SK-N-SH treated with all-trans-retinoic acid at 6 μM for 48 hours (cell line): ENCODE measurements around the gene DIP2C.

Source experiments
- ATAC-seq: fragments of 200-7000 bp; cut with Tn5 transposase; 3 replicates; pipeline ENCODE4 v1.9.1; 2020; ENCODE audit warnings: mild to moderate bottlenecking, moderate library complexity
- ARNTL ChIP-seq: fragments of 450-650 bp; formaldehyde crosslinking; IDR thresholded peaks from 2 replicates; pipeline ENCODE4 v1.5.0; 2020; ENCODE audit warnings: low read depth, mild to moderate bottlenecking, moderate library complexity, borderline replicate concordance
- CREB5 ChIP-seq: fragments of 250-450 bp; sonication (Bioruptor Pico); IDR thresholded peaks from 2 replicates; pipeline ENCODE4 v1.5.1; 2020; ENCODE audit warnings: low read depth, mild to moderate bottlenecking, moderate library complexity
- CSDC2 ChIP-seq: fragments of 250-450 bp; sonication (Bioruptor Pico); IDR thresholded peaks from 2 replicates; pipeline ENCODE4 v1.5.0; 2020; ENCODE audit warnings: mild to moderate bottlenecking, moderate library complexity
- ESRRG ChIP-seq: fragments of 250-450 bp; sonication (Bioruptor Pico); IDR thresholded peaks from 2 replicates; pipeline ENCODE4 v1.6.1; 2021; ENCODE audit warnings: mild to moderate bottlenecking
- GLIS3 ChIP-seq: fragments of 250-450 bp; sonication (Bioruptor Pico); IDR thresholded peaks from 2 replicates; pipeline ENCODE4 v1.5.0; 2020; ENCODE audit warnings: mild to moderate bottlenecking, moderate library complexity
- ISL1 ChIP-seq: fragments of 250-450 bp; sonication (Bioruptor Pico); IDR thresholded peaks from 2 replicates; pipeline ENCODE4 v2.1.2; 2022; ENCODE audit warnings: mild to moderate bottlenecking, moderate library complexity
- OSR1 ChIP-seq: fragments of 250-450 bp; sonication (Bioruptor Pico); IDR thresholded peaks from 2 replicates; pipeline ENCODE4 v1.8.0; 2022; ENCODE audit warnings: moderate library complexity, mild to moderate bottlenecking, inconsistent platforms
- POU6F1 ChIP-seq: fragments of 250-450 bp; sonication (Bioruptor Pico); IDR thresholded peaks from 2 replicates; pipeline ENCODE4 v1.8.0; 2021; ENCODE audit warnings: low read depth, mild to moderate bottlenecking, moderate library complexity, borderline replicate concordance
- PPARA ChIP-seq: fragments of 250-450 bp; sonication (Bioruptor Pico); IDR thresholded peaks from 2 replicates; pipeline ENCODE4 v1.5.0; 2020; ENCODE audit warnings: mild to moderate bottlenecking, borderline replicate concordance
- RARB ChIP-seq: fragments of 250-450 bp; sonication (Bioruptor Pico); IDR thresholded peaks from 2 replicates; pipeline ENCODE4 v1.8.0; 2021; ENCODE audit warnings: mild to moderate bottlenecking, moderate library complexity
- SNAI2 ChIP-seq: fragments of 250-450 bp; sonication (Bioruptor Pico); IDR thresholded peaks from 2 replicates; pipeline ENCODE4 v1.5.0; 2020; ENCODE audit warnings: mild to moderate bottlenecking, moderate library complexity
- TCF4 ChIP-seq: fragments of 250-450 bp; sonication (Bioruptor Pico); IDR thresholded peaks from 2 replicates; pipeline ENCODE4 v1.8.0; 2021; ENCODE audit warnings: mild to moderate bottlenecking, moderate library complexity, borderline replicate concordance
- TOX ChIP-seq: fragments of 250-450 bp; sonication (Bioruptor Pico); IDR thresholded peaks from 2 replicates; pipeline ENCODE4 v1.8.0; 2021; ENCODE audit warnings: mild to moderate bottlenecking, moderate library complexity, borderline replicate concordance
- TSHZ2 ChIP-seq: fragments of 250-450 bp; sonication (Bioruptor Pico); IDR thresholded peaks from 2 replicates; pipeline ENCODE4 v1.5.0; 2020; ENCODE audit warnings: mild to moderate bottlenecking, moderate library complexity
- ZFP3 ChIP-seq: fragments of 250-450 bp; sonication (Bioruptor Pico); IDR thresholded peaks from 2 replicates; pipeline ENCODE4 v1.5.0; 2020; ENCODE audit warnings: mild to moderate bottlenecking, moderate library complexity
- ZFP30 ChIP-seq: fragments of 450-650 bp; formaldehyde crosslinking; IDR thresholded peaks from 2 replicates; pipeline ENCODE4 v1.5.0; 2022; ENCODE audit warnings: mild to moderate bottlenecking, moderate library complexity
- ZNF565 ChIP-seq: fragments of 450-650 bp; formaldehyde crosslinking; conservative IDR thresholded peaks from 2 replicates; pipeline ENCODE4 v1.5.0; 2020; ENCODE audit warnings: low read depth, mild to moderate bottlenecking, moderate library complexity
- ZNF8 ChIP-seq: fragments of 450-650 bp; formaldehyde crosslinking; IDR thresholded peaks from 2 replicates; pipeline ENCODE4 v1.5.0; 2020; ENCODE audit warnings: mild to moderate bottlenecking, moderate library complexity
- TF ChIP-seq, protein P1 (sequence below): fragments of 250-450 bp; sonication (Bioruptor Pico); IDR thresholded peaks from 2 replicates; pipeline ENCODE4 v1.5.1; 2021; ENCODE audit warnings: mild to moderate bottlenecking, moderate library complexity

Gene DIP2C

DNA sequence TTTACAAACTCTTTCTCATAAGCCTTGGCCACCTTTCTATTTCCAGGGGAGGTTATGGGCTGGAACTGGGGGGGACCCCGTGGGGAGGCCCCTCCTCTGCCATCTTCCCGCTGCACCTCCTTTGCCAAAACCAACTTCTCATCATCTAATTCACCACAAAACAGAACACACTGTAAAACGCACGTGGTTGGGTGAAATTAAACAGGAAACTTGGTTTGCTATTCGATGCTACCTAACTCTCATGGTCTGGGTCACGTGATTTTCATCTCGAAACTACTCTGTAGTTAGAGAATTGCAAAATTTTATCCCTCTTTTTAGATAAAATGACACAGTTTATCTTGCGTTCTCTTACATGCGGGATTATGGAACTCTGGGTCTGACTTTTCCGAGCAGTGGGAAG, 312.2 kb downstream of the DIP2C start (continued):
- no peak for TF ChIP-seq ARNTL (CRISPR knock-in tag)
- no peak for TF ChIP-seq ISL1
- no peak for TF ChIP-seq SNAI2

- TF ChIP-seq GLIS3, result no peak
- TF ChIP-seq CSDC2 (CRISPR knock-in tag), result no peak
- TF ChIP-seq ZFP3 (CRISPR knock-in tag), result no peak
- TF ChIP-seq PPARA (CRISPR knock-in tag), result no peak
- no peak for TF ChIP-seq SNAI2
- TF ChIP-seq ISL1, result no peak
- no peak for TF ChIP-seq TOX (CRISPR knock-in tag)
- TF ChIP-seq POU6F1, result no peak
- no peak for TF ChIP-seq TCF4 (CRISPR knock-in tag)
- TF ChIP-seq TSHZ2 (CRISPR knock-in tag), result no peak
- TF ChIP-seq ZNF8, result no peak
- no peak for ATAC-seq
These were observed 313.5 kb downstream of the DIP2C start for GRCh38 chr10:375815-376505.

GRCh38 chr10:374354-374753, 315.1 kb downstream of the DIP2C start:
- TF ChIP-seq ZNF8 (no peak), ARNTL (CRISPR knock-in tag) (no peak), SNAI2 (no peak), POU6F1 (no peak), RARB (CRISPR knock-in tag) (no peak), ZNF565 (CRISPR knock-in tag) (no peak), ZFP30 (no peak), CREB5 (CRISPR knock-in tag) (no peak), TOX (CRISPR knock-in tag) (no peak)
- no peak for ATAC-seq

DNA sequence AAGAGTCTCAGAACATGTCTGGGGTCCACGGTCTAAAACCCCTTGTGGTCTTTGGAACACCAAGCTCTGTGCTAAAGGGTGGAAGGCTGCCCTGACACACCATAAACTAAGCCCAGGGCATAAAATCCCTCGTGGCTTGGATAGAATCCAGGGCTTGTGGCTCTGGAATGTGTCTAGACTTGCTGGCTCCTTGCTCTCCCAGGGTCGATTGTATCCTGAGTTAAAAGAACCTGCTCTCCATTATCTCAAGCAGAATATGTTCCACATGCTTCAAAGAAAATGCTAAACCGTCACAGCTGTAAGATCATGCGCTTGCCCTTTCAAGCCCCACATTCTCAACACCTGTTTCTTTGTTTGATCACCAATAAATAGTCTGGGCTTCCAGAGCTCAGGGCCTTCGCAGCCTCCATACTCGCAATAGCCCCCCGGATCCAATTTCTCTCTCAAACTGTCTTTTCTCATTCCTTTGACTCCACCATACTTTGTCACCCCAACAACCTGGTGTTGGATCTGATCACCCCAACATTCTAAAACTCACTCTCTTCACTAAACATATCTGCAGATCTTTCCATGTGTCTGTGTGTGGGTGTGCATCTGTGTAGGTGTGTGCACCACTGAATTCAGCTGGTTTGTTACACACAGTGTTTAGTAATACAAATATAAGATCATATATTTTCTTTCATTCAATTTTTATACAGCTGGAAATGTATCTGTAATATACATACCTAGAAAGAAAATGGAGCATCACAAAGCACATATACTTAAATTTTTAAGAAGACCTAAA, 315.8 kb downstream of the DIP2C start:
- ATAC-seq, result peak; percentile 43
- TF ChIP-seq SNAI2 (peak; percentile 84), PPARA (CRISPR knock-in tag) (no peak), POU6F1 (no peak), OSR1 (CRISPR knock-in tag) (no peak), ISL1 (peak; percentile 69), CSDC2 (CRISPR knock-in tag) (no peak), TOX (CRISPR knock-in tag) (no peak), ESRRG (CRISPR knock-in tag) (no peak), ARNTL (CRISPR knock-in tag) (no peak), TSHZ2 (CRISPR knock-in tag) (no peak; the same call in 1 of the 2 replicates), ZFP3 (CRISPR knock-in tag) (0 out of 2 replicates have a peak, but pooled peaks have one; percentile 26), TCF4 (CRISPR knock-in tag) (peak; percentile 66; the same call in 1 of the 2 replicates), ZNF565 (CRISPR knock-in tag) (no peak)
- TF ChIP-seq, protein P1, sequence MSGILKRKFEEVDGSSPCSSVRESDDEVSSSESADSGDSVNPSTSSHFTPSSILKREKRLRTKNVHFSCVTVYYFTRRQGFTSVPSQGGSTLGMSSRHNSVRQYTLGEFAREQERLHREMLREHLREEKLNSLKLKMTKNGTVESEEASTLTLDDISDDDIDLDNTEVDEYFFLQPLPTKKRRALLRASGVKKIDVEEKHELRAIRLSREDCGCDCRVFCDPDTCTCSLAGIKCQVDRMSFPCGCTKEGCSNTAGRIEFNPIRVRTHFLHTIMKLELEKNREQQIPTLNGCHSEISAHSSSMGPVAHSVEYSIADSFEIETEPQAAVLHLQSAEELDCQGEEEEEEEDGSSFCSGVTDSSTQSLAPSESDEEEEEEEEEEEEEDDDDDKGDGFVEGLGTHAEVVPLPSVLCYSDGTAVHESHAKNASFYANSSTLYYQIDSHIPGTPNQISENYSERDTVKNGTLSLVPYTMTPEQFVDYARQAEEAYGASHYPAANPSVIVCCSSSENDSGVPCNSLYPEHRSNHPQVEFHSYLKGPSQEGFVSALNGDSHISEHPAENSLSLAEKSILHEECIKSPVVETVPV (CRISPR knock-in tag), result no peak
